OCI-LY7 (cell line): Measurements from ENCODE around the gene HS3ST4.

Source experiments
- CTCF ChIP-seq: fragments of 200-600 bp; sonication (generic); conservative IDR thresholded peaks from 2 replicates; pipeline ENCODE4 v1.5.1; 2014; ENCODE audit warnings: mild to moderate bottlenecking, antibody characterized with exemption, low read length, moderate library complexity, mixed read lengths
- EZH2phosphoT487 ChIP-seq: fragments of 200-600 bp; sonication (generic); IDR thresholded peaks from 2 replicates; pipeline ENCODE4 v1.6.1; 2018; ENCODE audit warnings: low read depth, borderline replicate concordance, mild to moderate bottlenecking, mixed run types, antibody characterized with exemption, low read length, moderate library complexity, mixed read lengths

DNA sequence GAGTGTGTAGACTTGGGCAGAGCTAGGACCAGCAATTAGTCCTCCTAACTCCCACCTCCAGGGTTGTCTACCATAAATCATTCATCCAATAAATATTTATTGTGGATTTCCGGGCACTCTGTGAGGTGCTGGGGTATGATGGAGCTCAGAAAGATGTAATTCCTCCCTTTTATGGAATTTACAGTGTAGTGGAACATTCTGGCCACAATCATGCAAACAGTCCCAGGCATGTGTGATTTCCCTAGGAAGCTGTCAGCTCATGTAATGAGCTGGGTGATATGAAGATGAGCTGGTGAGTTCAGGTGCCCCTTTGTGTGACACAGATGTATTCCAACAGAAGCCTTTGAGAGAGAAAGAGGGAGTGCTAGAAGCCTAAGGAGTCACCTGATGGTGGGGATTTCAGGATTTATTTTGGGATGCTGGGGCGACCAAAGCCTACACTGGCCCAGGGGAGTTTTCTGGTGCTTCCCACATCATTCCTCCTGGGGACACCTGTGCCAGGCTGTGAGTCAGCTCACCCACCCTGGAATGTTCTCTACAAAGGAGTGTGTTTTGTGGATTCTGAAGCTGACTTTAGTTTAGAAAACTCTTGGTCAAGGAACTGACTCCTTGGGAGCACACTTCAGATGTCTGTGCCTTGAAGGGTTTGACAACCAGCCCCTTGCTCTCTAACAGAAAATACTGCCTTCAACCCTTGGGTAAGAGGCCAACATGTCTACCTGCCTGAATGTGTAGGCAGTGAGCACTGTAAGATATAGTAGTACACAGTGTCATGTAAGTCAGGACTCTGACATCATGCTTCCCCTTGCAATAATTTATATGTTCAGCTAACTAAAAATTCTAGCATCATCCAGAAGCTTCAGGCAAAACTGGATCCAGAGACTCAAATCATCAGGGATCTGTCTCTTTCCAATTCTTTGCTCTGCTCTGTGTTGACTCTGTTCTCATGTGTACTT lies 42.9 kb downstream of the HS3ST4 start:
- TF ChIP-seq CTCF: no peak
- TF ChIP-seq EZH2phosphoT487: no peak
